Muscle layer of colon (tissue), 2 donors: ENCODE results near the gene NRP2.

ENCODE experiments used
- H3K27ac ChIP-seq: one replicate; pipeline ENCODE4 v1.7.0; 2013; ENCODE audit warnings: low read depth, mild to moderate bottlenecking, low read length, moderate library complexity
- H3K27me3 ChIP-seq, 2 donors: one replicate each; pipeline ENCODE4 v1.7.0; 2013; ENCODE audit warnings: low read length in 2 of 2, mild to moderate bottlenecking in 2 of 2; ENCODE audit not compliant: insufficient read depth in 2 of 2, control insufficient read depth in 1 of 2
- H3K36me3 ChIP-seq: one replicate; pipeline ENCODE4 v1.7.0; 2013; ENCODE audit warnings: mild to moderate bottlenecking, low read length; ENCODE audit not compliant: insufficient read depth
- H3K4me1 ChIP-seq: one replicate; pipeline ENCODE4 v1.7.0; 2013; ENCODE audit warnings: mild to moderate bottlenecking, low read length; ENCODE audit not compliant: insufficient read depth
- H3K4me3 ChIP-seq, 2 donors: one replicate each; pipeline ENCODE4 v1.7.0; 2013; ENCODE audit warnings: low read length in 2 of 2, low read depth in 1 of 2, mild to moderate bottlenecking in 1 of 2, moderate library complexity in 1 of 2
- H3K9ac ChIP-seq: one replicate; pipeline ENCODE4 v1.7.0; 2013; ENCODE audit warnings: low read length
- H3K9me3 ChIP-seq: one replicate; pipeline ENCODE4 v1.7.0; 2013; ENCODE audit warnings: mild to moderate bottlenecking, low read length
- donor health status: abdominal sarcoma.
- donor health status: Adenocarcinoma of cecum.

NRP2 gene

DNA sequence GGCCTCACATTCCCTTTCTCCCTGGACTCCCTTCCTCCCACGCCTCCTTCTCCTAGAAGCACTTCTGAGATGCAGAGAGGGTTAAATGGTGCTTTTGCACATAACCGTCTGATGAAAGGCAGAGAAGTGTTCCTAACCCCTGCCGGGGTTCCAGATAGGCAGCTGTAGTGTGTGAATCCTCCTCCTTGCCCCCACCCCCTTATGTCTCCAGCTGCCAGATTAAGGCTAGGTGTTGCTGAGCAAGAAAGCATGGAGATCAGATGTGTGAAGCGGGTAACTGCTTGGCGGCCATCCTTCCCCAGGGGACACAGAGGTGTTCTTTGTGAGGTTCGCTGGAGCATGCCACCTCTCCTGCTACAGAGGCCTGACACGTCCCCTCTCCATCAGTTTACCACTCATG lies 88.3 kb downstream of the NRP2 start:
- Histone ChIP-seq H3K27me3 (no peaks in the 10 kb centered on the region), H3K4me3 (no peak overlapping the region), H3K36me3 (peaks cover 32% of the 10 kb centered on the region), H3K9me3 (no peaks in the 10 kb centered on the region), H3K4me1 (peaks cover 98% of the 10 kb centered on the region), H3K27ac (peak overlapping the region; percentile 89), H3K9ac (no peak overlapping the region)

DNA sequence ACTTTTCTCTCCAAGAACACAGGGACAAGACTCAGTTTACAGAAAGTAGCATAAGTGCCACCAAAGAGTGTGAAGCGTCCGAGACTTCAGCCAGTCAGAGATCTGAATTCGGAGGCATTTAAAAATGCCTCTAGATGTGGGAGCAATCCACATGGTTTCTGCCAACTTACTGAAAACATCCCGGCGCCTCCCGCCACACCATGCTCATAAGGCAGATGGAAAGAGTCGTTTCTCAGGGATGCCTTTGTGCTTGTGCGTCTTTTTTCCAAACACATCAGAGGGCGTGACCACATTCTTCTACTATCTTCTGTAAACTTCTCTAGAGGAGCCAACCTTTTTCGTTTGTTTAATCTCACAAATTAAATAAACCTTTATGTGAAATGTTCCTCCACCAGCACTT lies 88.7 kb downstream of the NRP2 start:
- Histone ChIP-seq H3K27ac (peak overlapping the region; percentile 89), H3K27me3 (no peaks in the 10 kb centered on the region), H3K4me1 (peaks cover 99% of the 10 kb centered on the region), H3K9ac (no peak overlapping the region), H3K9me3 (no peaks in the 10 kb centered on the region), H3K36me3 (peaks cover 30% of the 10 kb centered on the region), H3K4me3 (no peak overlapping the region)

GRCh38 chr2:205771666-205772065 lies 89.4 kb downstream of the NRP2 start:
- Histone ChIP-seq H3K27ac (peak overlapping the region; percentile 89), H3K4me3 (no peak overlapping the region), H3K27me3 (no peaks in the 10 kb centered on the region), H3K9ac (no peak overlapping the region), H3K4me1 (peaks cover 99% of the 10 kb centered on the region), H3K9me3 (no peaks in the 10 kb centered on the region), H3K36me3 (peaks cover 32% of the 10 kb centered on the region)

GRCh38 chr2:205772983-205773382 lies 90.7 kb downstream of the NRP2 start:
- Histone ChIP-seq H3K27ac (peak overlapping the region; percentile 89), H3K4me1 (peaks cover 97% of the 10 kb centered on the region), H3K36me3 (peaks cover 29% of the 10 kb centered on the region), H3K4me3 (no peak overlapping the region), H3K27me3 (no peaks in the 10 kb centered on the region), H3K9me3 (no peaks in the 10 kb centered on the region), H3K9ac (no peak overlapping the region)

GRCh38 chr2:205773989-205774388 lies 91.7 kb downstream of the NRP2 start:
- peaks cover 33% of the 10 kb centered on the region for H3K36me3 ChIP-seq
- no peaks in the 10 kb centered on the region for H3K27me3 ChIP-seq
- peak overlapping the region; percentile 86 for H3K27ac ChIP-seq
- H3K9ac ChIP-seq = no peak overlapping the region
- H3K4me3 ChIP-seq = no peak overlapping the region
- H3K4me1 ChIP-seq = peaks cover 97% of the 10 kb centered on the region
- H3K9me3 ChIP-seq = no peaks in the 10 kb centered on the region

DNA sequence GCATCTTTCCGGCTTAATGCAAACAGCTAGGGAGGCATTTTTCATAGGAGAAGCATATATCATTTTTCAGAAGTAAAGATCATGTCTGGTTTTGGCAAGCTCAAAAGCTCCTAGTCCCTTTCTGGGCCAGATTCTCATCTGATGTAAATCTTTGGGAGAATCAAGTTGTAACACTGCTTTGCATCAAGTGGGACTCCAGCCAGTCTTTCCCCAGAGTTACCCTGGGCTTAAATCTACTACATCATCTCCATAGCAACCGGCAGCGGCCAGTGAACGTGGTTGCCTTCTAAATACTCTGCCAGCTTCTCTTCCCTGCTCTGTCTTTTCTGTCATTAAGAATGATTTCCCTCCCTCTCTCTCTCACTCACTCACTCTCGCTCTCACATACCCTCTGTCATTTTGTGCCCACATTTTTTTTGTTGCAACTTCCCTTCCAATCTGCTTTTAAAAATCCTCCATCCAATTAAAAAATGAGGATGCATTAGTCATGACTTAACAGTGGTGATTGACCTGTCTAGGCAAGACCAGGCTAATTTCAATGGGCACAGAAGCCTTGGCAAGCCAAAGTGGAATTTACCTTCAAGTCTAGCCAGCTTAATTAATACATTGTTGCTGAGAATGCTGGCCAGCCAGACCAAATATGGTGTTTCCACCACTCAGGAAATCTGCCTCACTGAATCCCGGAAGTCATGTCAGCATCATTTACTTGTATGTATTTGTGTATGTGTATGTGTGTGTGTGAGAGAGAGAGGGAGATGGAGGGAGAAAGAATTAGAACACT lies 93.0 kb downstream of the NRP2 start:
- Histone ChIP-seq H3K9me3 (no peaks in the 10 kb centered on the region), H3K4me3 (no peak overlapping the region), H3K36me3 (peaks cover 29% of the 10 kb centered on the region), H3K4me1 (peaks cover 97% of the 10 kb centered on the region), H3K27me3 (no peaks in the 10 kb centered on the region), H3K9ac (no peak overlapping the region), H3K27ac (peak overlapping the region; percentile 86)

DNA sequence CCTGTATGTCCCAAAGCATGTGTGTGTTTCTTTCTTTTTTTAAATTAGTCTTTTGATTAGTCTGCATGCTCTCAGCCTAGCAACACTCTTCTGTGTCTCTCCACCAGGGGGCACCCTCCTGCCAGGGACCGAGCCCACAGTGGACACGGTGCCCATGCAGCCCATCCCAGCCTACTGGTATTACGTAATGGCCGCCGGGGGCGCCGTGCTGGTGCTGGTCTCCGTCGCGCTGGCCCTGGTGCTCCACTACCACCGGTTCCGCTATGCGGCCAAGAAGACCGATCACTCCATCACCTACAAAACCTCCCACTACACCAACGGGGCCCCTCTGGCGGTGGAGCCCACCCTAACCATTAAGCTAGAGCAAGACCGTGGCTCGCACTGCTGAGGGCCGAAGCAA lies 93.8 kb downstream of the NRP2 start:
- Histone ChIP-seq H3K4me3 (no peak overlapping the region), H3K36me3 (peaks cover 23% of the 10 kb centered on the region), H3K27me3 (no peaks in the 10 kb centered on the region), H3K27ac (peak overlapping the region; percentile 86), H3K9me3 (no peaks in the 10 kb centered on the region), H3K4me1 (peaks cover 97% of the 10 kb centered on the region), H3K9ac (no peak overlapping the region)

DNA sequence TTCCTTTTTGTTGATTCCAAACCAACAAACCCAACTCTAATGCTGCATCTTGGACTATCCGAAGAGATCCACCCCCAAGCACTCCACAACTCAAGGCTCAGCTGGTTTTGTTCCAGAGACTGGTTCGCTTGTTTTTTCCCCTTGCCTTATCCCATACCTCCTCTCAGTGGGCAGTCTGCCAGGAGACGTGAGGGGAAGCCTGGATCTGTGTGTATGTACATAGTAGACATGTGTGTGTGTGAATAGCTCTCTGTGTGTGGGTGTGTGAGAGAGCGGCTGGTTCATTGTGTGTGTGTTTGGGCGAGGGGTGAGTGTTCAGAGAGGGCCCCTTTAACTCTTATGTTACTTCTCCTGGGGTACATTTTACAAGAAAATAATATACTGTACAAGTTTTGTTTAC lies 94.4 kb downstream of the NRP2 start:
- H3K27ac ChIP-seq = peak overlapping the region; percentile 86
- no peak overlapping the region for H3K4me3 ChIP-seq
- peaks cover 23% of the 10 kb centered on the region for H3K36me3 ChIP-seq
- H3K9me3 ChIP-seq = no peaks in the 10 kb centered on the region
- peaks cover 97% of the 10 kb centered on the region for H3K4me1 ChIP-seq
- H3K27me3 ChIP-seq = no peaks in the 10 kb centered on the region
- H3K9ac ChIP-seq = no peak overlapping the region

- Histone ChIP-seq H3K27ac (peak overlapping the region; percentile 86), H3K9ac (no peak overlapping the region), H3K4me1 (peaks cover 97% of the 10 kb centered on the region), H3K4me3 (no peak overlapping the region), H3K36me3 (peaks cover 23% of the 10 kb centered on the region), H3K9me3 (no peaks in the 10 kb centered on the region), H3K27me3 (no peaks in the 10 kb centered on the region)
Observed at GRCh38 chr2:205778356-205778755, 96.1 kb downstream of the NRP2 start.

DNA sequence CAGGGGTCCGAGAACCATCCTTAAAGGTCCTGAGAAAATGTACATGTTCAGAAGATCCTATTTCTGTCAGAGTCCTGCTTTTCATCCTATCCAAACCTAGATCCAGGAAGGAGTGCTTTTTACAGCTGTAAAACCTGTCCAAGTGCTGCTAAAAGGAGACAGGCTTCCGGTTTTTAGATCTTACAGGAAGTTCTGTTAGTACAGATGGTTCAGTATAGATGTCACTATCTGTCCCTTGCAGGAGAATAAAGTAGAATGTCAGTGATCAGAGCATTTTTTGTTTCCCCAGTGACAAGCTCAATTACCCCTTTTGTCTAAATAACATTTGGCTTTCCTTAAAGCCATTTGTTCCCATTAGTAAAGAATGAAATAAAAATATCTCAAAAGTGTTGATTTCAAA lies 98.3 kb downstream of the NRP2 start:
- Histone ChIP-seq H3K9me3 (no peaks in the 10 kb centered on the region), H3K9ac (no peak overlapping the region), H3K4me1 (peaks cover 97% of the 10 kb centered on the region), H3K4me3 (no peak overlapping the region), H3K27me3 (no peaks in the 10 kb centered on the region), H3K36me3 (peaks cover 34% of the 10 kb centered on the region), H3K27ac (peak overlapping the region; percentile 59)

GRCh38 chr2:205781244-205781931 lies 99.1 kb downstream of the NRP2 start:
- Histone ChIP-seq H3K9me3 (no peaks in the 10 kb centered on the region), H3K27ac (peak overlapping the region; percentile 59), H3K4me3 (no peak overlapping the region), H3K4me1 (peaks cover 97% of the 10 kb centered on the region), H3K36me3 (peaks cover 28% of the 10 kb centered on the region), H3K9ac (no peak overlapping the region), H3K27me3 (no peaks in the 10 kb centered on the region)
